ENCODE data around the gene LRRC59.

The LRRC59 gene

DNA sequence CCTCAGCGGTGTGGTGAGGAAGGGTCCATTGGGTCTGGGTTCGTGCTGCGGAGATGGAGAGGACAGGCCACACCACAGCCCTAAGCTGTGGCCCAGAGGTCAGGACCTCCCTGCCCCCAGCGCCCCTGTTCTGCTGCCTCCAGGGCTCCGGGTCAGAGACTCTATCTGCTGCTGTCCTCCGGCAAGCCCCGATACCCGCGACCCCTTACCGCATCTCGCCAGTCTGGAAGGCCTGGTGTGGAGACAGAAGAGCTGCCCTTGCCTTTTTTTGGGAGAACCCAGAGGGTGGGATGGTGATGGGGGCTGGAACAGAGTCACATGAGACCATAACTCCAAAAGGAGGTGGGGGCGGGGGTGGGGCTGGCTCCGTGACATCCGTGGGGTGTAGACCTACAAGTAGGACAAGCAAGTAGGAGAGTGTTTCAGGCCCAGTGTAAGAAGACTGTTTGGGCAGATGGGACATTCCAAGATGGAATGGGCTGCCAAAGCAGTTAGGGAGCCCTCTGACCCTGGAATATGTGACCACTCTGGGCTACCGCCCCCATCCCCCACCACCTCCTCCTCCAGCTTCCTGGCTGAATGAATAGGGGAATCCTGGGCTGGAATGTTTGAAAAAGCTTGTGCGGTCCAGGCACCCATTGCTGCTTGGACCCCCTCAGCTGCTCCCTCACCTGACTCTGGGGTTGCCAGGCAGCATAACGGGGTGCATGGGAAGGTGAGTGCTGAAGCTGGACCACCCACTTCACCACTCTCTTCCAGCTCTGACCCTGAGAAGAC lies 50.0 kb downstream of the LRRC59 start:
- peak; percentile 52 for DNase-seq (ENCODE audit: low spot score)

DNA sequence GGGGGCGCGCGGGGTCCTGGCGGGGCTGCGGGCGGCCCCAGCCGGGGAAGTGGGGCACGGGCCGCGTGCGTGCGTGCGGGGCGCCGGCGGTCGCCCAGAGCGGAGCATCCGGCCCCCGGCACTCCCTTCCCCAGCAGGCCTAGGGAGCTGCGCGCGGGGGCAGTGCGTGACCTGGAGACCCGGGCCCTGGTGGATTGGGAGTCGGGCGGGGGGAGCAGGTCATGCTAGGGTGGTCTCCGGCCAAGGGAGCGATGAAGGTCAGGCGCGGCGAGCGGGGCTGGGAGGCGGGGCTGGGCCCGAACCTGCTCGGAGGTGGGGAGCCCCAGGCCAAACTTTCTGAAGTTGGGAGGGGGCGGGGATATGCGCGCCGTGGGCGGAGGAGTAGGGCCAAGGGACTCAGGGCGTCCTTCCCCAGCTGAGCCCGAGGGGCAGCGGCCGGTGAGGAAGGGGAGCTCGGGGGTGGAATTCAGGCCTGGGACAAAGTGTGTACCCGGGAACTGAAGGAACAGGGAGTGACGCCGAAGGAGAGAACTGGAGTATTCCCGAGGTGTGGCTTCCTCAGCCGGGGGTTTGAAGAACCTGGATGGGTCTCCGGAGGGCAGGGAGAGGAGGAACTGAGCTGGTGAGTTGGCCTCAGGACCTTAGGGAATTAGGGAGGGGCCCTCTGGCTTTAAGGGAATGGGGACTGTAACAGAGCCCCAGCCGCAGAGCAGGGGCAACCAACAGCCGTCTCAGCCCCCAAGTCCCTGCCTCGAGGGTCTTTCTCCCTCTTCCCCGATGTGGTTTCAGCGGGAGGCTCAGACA lies 50.8 kb downstream of the LRRC59 start:
- peak; percentile 74 for DNase-seq (ENCODE audit: low spot score)

- DNase-seq (ENCODE audit: low spot score) = peak; percentile 99
Observed at GRCh38 chr17:50345432-50346312, 51.7 kb downstream of the LRRC59 start, which contains the start of gene XYLT2. XYLT2 (plus strand) TSS chr17:50346126; CDS start chr17:50346141, 15 bp downstream.

DNA sequence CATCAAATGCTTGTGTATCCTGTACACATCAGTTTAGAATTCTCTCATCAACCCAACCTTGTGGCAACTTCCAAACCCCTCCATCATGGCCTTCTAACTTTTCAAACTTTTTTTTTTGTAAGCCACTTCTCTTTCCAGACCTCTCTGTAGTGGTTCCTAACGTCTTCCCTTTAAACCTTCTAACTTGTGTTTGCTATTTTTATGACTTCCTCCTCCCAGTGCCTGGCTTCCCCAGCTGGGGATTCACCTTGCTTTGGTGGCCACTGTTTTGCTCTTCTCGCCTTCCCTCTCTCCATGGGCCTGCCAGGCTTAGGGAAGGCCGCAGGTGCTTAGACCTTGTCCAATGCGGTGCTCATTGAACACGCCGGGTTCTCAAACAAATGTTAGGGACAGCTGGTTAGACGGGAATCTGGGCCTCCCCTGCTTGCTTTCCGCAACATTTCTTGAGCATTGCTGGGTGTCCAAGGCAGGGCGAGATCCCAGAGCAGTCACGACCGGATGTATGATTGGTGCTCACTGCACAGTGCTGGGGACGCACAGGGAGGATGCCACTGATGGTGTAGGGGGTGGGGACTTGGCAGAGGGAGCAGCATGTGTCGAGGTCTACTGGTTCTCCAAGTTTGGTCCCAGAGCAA lies 52.5 kb downstream of the LRRC59 start:
- DNase-seq (ENCODE audit: low spot score) = no peak

- no peak for DNase-seq (ENCODE audit: low spot score)
Observed at GRCh38 chr17:50339381-50339780, 57.9 kb downstream of the LRRC59 start.

DNA sequence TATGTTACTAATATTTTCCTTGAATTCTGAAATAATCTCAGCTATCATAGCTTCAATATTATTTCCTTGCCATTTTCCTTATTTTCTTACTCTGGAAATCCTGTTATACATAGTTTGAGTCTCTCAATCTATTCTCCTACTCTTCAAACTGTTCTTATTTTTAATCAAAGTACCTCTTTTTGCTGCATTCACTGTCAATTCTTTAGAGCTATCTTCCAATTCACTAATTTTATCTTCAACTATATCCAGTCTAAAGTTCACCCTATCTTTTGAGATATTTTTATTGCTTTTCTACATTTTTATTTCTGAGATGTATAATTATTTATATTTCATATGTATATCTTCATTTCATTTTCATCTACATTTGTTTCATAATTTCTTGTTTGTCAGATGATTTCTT lies 58.7 kb downstream of the LRRC59 start:
- no peak for DNase-seq (ENCODE audit: low spot score)

- DNase-seq (ENCODE audit: low spot score) = no peak
Observed at GRCh38 chr17:50337956-50338355, 59.4 kb downstream of the LRRC59 start.

DNA sequence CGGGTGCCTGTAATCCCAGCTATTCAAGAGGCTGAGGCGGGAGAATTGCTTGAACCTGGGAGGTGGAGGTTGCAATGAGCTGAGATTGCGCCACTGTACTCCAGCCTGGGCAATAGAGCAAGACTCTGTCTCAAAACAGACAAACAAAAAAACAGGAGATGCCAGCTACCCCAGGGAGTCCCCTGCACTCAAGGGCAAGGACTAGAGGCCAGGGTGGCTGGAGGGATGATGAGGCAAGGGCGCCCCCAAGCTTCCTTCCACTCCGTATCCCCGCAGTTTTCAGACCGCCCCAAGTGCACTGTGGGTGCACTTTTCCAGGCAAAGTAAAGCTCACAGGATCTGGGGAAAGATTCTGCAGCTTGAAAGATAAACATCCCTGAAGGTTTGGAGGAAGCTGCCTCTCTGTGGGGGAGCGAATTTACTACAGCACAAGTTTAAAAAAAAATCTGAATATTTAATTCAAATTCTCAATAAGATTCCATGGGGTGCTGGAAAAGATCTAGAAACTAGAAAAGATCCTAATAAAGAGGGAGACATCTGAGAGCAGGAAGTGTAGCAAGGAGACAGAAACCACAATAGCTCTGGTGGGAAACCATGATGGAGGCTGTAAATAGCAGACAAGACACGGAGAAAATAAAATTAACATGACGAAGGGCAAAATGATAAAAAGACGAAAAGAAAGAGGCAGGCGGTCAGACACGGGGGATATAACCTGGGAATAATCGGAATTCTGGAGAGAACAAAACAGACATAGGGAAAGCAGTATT lies 63.8 kb downstream of the LRRC59 start:
- DNase-seq (ENCODE audit: low spot score) = peak; percentile 40

GRCh38 chr17:50332196-50332595 lies 65.1 kb downstream of the LRRC59 start:
- DNase-seq (ENCODE audit: low spot score) = no peak
